HCT116 (cell line): Measurements from ENCODE around the gene HNRNPUL2.
A peak's percentile ranks its signal among the peaks of the same experiment; 100 is the strongest.

Source experiments
- CEBPB ChIP-seq: IDR thresholded peaks from 2 replicates; pipeline ENCODE4 v1.6.1; 2012; ENCODE audit warnings: low read depth
- EGR1 ChIP-seq: IDR thresholded peaks from 2 replicates; pipeline ENCODE4 v1.6.1; 2012; ENCODE audit warnings: low read depth
- EZH2 ChIP-seq: fragments of 200-600 bp; sonication (generic); IDR thresholded peaks from 2 replicates; pipeline ENCODE4 v1.6.1; 2017; ENCODE audit warnings: antibody characterized with exemption, mixed run types
- POLR2A ChIP-seq: IDR thresholded peaks from 2 replicates; pipeline ENCODE4 v1.7.0; 2011; ENCODE audit warnings: borderline replicate concordance; ENCODE audit not compliant: insufficient read depth, insufficient read length; ENCODE audit errors: extremely low read depth
- POLR2AphosphoS5 ChIP-seq: IDR thresholded peaks from 2 replicates; pipeline ENCODE4 v1.6.1; 2011; ENCODE audit warnings: mild to moderate bottlenecking, low read depth, low read length, moderate library complexity
- REST ChIP-seq: IDR thresholded peaks from 2 replicates; pipeline ENCODE4 v1.6.1; 2012; ENCODE audit warnings: low read depth
- ZNF274 ChIP-seq: fragments of 200-500 bp; sonication (Bioruptor generic); IDR thresholded peaks from 2 replicates; pipeline ENCODE4 v1.6.1; 2014; ENCODE audit warnings: mild to moderate bottlenecking, low read depth, low read length, inconsistent platforms
- TF ChIP-seq, protein P1 (sequence below), 3 experiments: fragments of 200-600 bp in 1 of 3; sonication (generic) in 1 of 3; IDR thresholded peaks in 2 of 3; conservative IDR thresholded peaks in 1 of 3; 2 replicates each; pipeline ENCODE4 v1.5.1; 2012 to 2017; ENCODE audit warnings: low read depth in 2 of 3, low read length in 2 of 3, antibody characterized with exemption in 1 of 3, borderline replicate concordance in 1 of 3, control low read depth in 1 of 3, mild to moderate bottlenecking in 1 of 3, mixed read lengths in 1 of 3, mixed run types in 1 of 3, moderate library complexity in 1 of 3; ENCODE audit not compliant: insufficient read depth in 1 of 3

- TF ChIP-seq POLR2AphosphoS5 (no peak), EGR1 (no peak), EZH2 (no peak), POLR2A (no peak), CEBPB (no peak), ZNF274 (no peak), REST (no peak)
- TF ChIP-seq, protein P1, sequence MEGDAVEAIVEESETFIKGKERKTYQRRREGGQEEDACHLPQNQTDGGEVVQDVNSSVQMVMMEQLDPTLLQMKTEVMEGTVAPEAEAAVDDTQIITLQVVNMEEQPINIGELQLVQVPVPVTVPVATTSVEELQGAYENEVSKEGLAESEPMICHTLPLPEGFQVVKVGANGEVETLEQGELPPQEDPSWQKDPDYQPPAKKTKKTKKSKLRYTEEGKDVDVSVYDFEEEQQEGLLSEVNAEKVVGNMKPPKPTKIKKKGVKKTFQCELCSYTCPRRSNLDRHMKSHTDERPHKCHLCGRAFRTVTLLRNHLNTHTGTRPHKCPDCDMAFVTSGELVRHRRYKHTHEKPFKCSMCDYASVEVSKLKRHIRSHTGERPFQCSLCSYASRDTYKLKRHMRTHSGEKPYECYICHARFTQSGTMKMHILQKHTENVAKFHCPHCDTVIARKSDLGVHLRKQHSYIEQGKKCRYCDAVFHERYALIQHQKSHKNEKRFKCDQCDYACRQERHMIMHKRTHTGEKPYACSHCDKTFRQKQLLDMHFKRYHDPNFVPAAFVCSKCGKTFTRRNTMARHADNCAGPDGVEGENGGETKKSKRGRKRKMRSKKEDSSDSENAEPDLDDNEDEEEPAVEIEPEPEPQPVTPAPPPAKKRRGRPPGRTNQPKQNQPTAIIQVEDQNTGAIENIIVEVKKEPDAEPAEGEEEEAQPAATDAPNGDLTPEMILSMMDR (IDR thresholded peaks at IDR 0.05 in 2 of 3, conservative IDR thresholded peaks at IDR 0.05 in 1 of 3; ENCODE audit: borderline replicate concordance in 1 of 3, insufficient read depth in 1 of 3, low read depth in 2 of 3, low read length in 2 of 3), result peak; percentile 21 to 59 (median 33); a peak in 4 of 6 replicates
These were observed 5.6 kb upstream of the HNRNPUL2 start for GRCh38 chr11:62732830-62733229.
